Activated naive CD4-positive, alpha-beta T cell treated with anti-CD3 and anti-CD28 coated beads for 36 hours (primary cell): ENCODE measurements around the gene DPP6. TPM values are rescaled to one million over a fixed set of nuclear protein-coding genes. Genes with fewer than 3 reads are reported as not detected.
"Not testable (repeated sequence)": the region's sequence is repeated elsewhere in the genome, so short reads cannot be mapped to it uniquely, and the experiment has no call there.

Experiments
- CTCF ChIA-PET: fragments of 350-600 bp; sonication (Branson Sonifier 250); formaldehyde crosslinking; loops from one replicate; lab custom pipeline; 2021; ENCODE audit warnings: antibody characterized with exemption; lab: Charles Lee
- DNase-seq: peaks from one replicate; pipeline ENCODE4 v3.0.0-alpha.2; 2020
- H3K27ac Mint-ChIP-seq: one replicate; pipeline ENCODE4 v1.8.0; 2021; ENCODE audit warnings: mild to moderate bottlenecking, mixed read lengths
- H3K27me3 Mint-ChIP-seq: one replicate; pipeline ENCODE4 v1.8.0; 2021; ENCODE audit warnings: low read depth, mixed read lengths
- H3K36me3 Mint-ChIP-seq: one replicate; pipeline ENCODE4 v1.8.0; 2021; ENCODE audit warnings: low read depth, mixed read lengths
- H3K4me1 Mint-ChIP-seq: one replicate; pipeline ENCODE4 v1.8.0; 2021; ENCODE audit warnings: low read depth, mixed read lengths
- H3K4me3 Mint-ChIP-seq: one replicate; pipeline ENCODE4 v1.8.0; 2021; ENCODE audit warnings: mild to moderate bottlenecking, moderate library complexity, mixed read lengths
- H3K9me3 Mint-ChIP-seq: one replicate; pipeline ENCODE4 v1.8.0; 2021; ENCODE audit warnings: mixed read lengths
- intact Hi-C: fragments of 100-400 bp; cut with micrococcal nuclease; formaldehyde crosslinking; loops from one replicate; pipeline ENCODE4 v1.15.1; 2023
- total RNA-seq, 2 experiments: library from RNA; stranded (reverse); gene quantifications; one replicate each; pipeline ENCODE4 v1.2.3, GENCODE V29; 2021

Gene DPP6
- total RNA-seq = not detected

GRCh38 chr7:154051643-154052529, at the start of gene DPP6:
Gene DPP6, plus strand, starts transcription at chr7:154052398.
- H3K4me1 Mint-ChIP-seq, CTCF ChIA-PET, DNase-seq, H3K9me3 Mint-ChIP-seq, H3K4me3 Mint-ChIP-seq, intact Hi-C loops, H3K36me3 Mint-ChIP-seq, H3K27ac Mint-ChIP-seq: not testable (repeated sequence)
- peaks cover 12% of the 10 kb centered on the region for H3K27me3 Mint-ChIP-seq

DNA sequence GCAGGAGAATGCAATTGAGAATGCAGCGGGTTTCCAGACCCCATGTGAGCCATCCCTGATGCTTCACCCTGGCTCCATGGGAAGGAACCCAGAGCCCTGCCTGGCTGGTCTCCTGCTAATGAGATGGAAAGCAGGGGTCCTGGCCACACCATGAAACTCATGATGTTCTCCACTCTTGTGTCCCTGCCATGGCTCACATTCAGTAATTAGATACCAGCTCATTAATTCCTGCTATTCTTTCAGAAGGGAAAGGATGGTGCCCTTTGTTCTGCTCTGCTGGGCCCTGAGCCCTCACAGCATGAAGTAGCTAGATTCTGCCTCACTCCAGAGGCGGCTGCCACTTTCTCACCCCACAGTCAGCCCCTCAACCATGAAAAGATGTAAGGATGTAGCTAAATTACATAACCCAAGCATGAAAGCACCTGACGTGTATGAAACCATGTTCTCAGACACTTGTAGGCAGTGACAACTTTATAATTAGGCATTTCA, 42.7 kb upstream of the DPP6 start:
- not testable (repeated sequence) for H3K36me3 Mint-ChIP-seq

DNA sequence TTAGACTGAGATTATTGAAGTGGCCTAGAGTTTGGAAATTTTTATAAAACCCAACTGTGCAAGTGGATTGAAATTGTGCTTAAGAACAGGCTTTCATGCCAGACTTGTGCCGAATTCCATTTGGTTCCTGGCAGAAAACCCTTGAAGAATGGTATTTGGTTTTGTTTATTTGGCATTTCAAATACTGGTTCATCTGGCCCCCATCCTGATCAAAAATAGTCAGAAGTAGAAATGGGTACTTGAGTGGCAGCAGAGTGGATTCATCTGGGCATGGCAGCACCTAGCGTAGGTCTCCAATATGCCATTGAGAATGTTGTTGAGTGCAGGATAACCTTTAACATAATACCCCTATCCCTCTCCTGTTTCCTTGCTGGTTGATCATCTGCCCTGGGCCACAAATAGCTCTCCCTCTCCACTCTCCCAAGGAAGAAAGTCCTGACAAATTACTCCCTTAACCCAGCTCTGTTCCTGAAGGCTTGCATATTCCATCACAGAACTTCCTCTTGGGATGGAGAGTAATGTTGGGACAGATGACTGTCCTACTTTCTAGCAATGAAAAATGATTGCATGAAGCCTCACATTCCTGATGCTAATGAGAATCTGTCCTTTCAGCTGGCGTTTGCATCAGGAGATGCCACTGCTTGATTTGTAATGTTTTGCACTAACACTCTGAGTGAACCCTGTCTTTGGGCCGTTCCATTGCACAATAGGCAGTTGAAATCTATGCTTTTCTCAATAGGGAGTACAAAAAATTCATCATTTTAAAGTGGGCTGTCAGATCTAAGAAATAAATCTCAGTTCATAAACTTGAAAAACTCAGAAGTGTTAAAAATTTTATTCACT, 41.3 kb upstream of the DPP6 start:
- H3K4me3 Mint-ChIP-seq, H3K36me3 Mint-ChIP-seq, CTCF ChIA-PET, H3K27ac Mint-ChIP-seq, DNase-seq, H3K4me1 Mint-ChIP-seq, H3K9me3 Mint-ChIP-seq, H3K27me3 Mint-ChIP-seq, intact Hi-C loops: not testable (repeated sequence)

More for the DNA sequence above, 42.7 kb upstream of the DPP6 start:
- intact Hi-C loops, H3K4me1 Mint-ChIP-seq, CTCF ChIA-PET, H3K27me3 Mint-ChIP-seq, H3K9me3 Mint-ChIP-seq, DNase-seq, H3K27ac Mint-ChIP-seq, H3K4me3 Mint-ChIP-seq: not testable (repeated sequence)

DNA sequence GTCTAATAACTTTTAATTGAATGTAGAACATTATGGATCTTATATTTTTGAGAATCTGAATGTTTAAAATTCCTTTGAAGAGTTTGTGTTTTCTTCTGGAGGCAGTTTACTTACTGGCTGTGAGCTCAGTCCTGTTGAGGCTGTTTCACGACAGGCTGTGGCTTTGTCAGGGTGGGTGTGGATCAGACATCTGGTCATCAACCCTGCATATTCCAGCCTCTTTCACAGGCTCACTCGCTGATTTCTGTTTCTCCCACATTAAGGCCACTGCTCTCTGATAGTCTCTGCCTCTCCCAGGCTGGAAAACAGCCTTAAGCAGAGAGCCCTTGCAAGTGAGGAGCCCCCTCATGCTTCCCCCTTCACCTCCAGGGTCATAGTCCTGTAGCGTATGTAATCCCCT, 39.4 kb upstream of the DPP6 start:
- intact Hi-C loops, H3K27me3 Mint-ChIP-seq, H3K4me3 Mint-ChIP-seq, DNase-seq, H3K36me3 Mint-ChIP-seq, H3K4me1 Mint-ChIP-seq, H3K9me3 Mint-ChIP-seq, H3K27ac Mint-ChIP-seq, CTCF ChIA-PET: not testable (repeated sequence)

DNA sequence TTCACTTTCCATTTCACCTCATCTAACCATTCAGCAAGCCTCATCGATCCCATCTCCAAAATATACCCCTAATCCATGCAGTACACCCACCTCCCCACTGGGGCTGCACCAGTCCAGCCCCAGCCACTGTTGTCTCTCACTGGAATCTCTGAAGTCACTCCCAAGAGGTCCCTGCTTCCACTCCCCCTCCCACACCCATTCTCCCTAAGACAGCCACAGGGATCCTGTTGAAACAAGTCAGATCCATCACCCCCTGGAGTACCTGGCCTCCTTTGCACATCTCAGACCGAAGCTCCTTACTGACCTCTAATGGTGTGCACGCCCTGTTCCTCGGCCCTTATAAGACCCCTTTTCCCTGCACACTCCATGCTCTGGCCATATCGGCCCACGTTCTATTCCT, 36.6 kb upstream of the DPP6 start:
- H3K36me3 Mint-ChIP-seq, H3K27ac Mint-ChIP-seq, H3K4me3 Mint-ChIP-seq, CTCF ChIA-PET, H3K4me1 Mint-ChIP-seq, H3K9me3 Mint-ChIP-seq, intact Hi-C loops, DNase-seq, H3K27me3 Mint-ChIP-seq: not testable (repeated sequence)

DNA sequence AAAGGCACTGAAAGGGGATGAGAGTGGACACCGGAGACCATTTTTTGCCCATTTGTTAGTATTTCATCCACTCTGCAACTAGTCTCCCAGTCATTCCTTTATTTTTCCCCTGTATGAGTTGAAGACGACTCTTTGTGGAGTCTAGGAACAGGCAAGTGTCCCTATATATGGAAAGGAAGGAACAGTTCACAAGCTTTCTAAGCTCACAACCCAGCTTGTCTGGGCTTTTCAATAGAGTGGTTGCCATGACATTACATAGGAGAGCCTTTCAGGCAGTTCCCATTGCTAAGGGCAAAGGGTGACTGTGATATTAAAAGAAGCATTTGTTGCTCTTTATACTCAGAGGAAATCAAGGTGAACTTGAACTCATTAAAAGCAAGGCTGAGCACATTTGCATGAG, 33.8 kb upstream of the DPP6 start:
- H3K27me3 Mint-ChIP-seq, H3K4me1 Mint-ChIP-seq, intact Hi-C loops, H3K9me3 Mint-ChIP-seq, CTCF ChIA-PET, H3K4me3 Mint-ChIP-seq, H3K36me3 Mint-ChIP-seq, DNase-seq, H3K27ac Mint-ChIP-seq: not testable (repeated sequence)

- H3K27ac Mint-ChIP-seq, CTCF ChIA-PET, H3K36me3 Mint-ChIP-seq: not testable (repeated sequence)
Observed at GRCh38 chr7:154027805-154028204, 24.4 kb upstream of the DPP6 start.

GRCh38 chr7:154030476-154031080, 21.6 kb upstream of the DPP6 start:
- DNase-seq, H3K36me3 Mint-ChIP-seq, H3K4me3 Mint-ChIP-seq, H3K4me1 Mint-ChIP-seq, intact Hi-C loops, H3K27me3 Mint-ChIP-seq, H3K9me3 Mint-ChIP-seq, CTCF ChIA-PET, H3K27ac Mint-ChIP-seq: not testable (repeated sequence)

More at GRCh38 chr7:154027805-154028204, 24.4 kb upstream of the DPP6 start:
- H3K27me3 Mint-ChIP-seq, H3K4me3 Mint-ChIP-seq, intact Hi-C loops, H3K9me3 Mint-ChIP-seq, DNase-seq, H3K4me1 Mint-ChIP-seq: not testable (repeated sequence)

DNA sequence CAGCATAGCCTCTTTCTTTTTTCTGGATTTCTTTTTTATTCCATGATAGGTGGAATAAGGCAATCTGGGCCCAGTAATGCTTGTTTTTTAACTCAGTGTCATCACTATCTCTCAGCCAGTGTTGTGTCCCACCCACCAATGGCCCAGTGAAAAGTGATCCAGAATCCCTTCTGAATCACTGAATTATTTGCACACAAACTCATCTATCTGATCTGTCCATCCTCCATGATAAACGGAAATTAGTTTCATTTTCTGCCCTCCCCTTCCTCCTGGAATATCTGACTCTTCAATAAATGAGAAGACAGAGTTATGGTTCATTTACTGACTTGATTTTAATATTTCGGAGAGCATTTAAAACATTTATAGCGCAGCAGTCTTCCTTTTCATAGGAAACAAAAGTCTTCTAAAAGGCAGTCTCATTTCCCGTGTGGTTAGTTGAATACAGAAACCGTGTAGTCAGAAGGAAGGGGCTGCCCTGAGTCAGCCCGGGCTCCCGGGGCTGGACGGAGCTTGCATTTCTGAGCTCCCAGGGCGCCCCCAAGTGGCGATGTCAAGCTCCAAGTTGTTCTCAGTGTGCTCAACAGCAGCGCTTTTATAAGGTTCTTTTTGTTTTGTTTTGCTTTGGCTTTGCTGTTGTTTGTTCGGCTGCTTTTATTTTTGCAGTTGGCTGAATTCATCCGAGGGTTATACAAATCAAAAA, 12.6 kb upstream of the DPP6 start:
- CTCF ChIA-PET, H3K27me3 Mint-ChIP-seq: not testable (repeated sequence)
- peak; percentile 77 for DNase-seq

DNA sequence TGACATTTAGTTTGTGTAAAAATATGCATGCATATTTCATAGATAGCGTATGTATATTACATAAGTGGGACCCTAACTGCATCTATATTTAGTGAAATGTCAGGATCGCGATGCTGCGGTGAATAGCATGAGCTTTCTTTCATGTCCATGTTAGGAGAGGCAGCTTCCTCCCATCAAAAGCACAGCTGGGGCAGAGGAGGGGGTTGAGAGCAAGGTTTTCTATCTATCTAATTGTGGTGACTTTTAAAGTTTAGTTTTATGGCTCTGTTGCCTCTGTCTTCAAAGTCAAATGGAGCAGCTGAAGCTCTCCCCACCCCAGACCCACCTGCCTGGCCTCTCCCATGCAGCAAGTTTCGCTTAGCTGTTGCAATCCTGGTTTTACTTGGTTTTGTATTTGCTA, 1.8 kb upstream of the DPP6 start:
- H3K27ac Mint-ChIP-seq, H3K9me3 Mint-ChIP-seq, H3K4me1 Mint-ChIP-seq, CTCF ChIA-PET, intact Hi-C loops, H3K36me3 Mint-ChIP-seq, DNase-seq, H3K4me3 Mint-ChIP-seq: not testable (repeated sequence)
- peaks cover 12% of the 10 kb centered on the region for H3K27me3 Mint-ChIP-seq

More for the DNA sequence above, 12.6 kb upstream of the DPP6 start:
- H3K9me3 Mint-ChIP-seq, H3K4me1 Mint-ChIP-seq, H3K27ac Mint-ChIP-seq, H3K36me3 Mint-ChIP-seq, H3K4me3 Mint-ChIP-seq, intact Hi-C loops: not testable (repeated sequence)

GRCh38 chr7:154051006-154051642, 1.1 kb upstream of the DPP6 start:
- H3K27ac Mint-ChIP-seq, intact Hi-C loops, H3K4me1 Mint-ChIP-seq, H3K9me3 Mint-ChIP-seq, H3K4me3 Mint-ChIP-seq, H3K36me3 Mint-ChIP-seq, DNase-seq, CTCF ChIA-PET: not testable (repeated sequence)
- peaks cover 12% of the 10 kb centered on the region for H3K27me3 Mint-ChIP-seq
